ENCODE measurements around the gene LOC128125822.

The LOC128125822 gene

GRCh38 chr6:63560801-63561287 lies 11.4 kb upstream of the LOC128125822 start:
- intact Hi-C loops (cut with DNase I): no loop called here
- no peak for TF ChIP-seq CTCF (IDR thresholded peaks at IDR 0.05)
- DNase-seq (no peak), ATAC-seq (no peak)
- Histone ChIP-seq H3K27me3 (peaks cover 0 to 3% (median 0%) of the 10 kb centered on the region in 7 donors), H3K4me1 (no peaks in the 10 kb centered on the region), H3K9me3 (no peaks in the 10 kb centered on the region), H3K27ac (no peak overlapping the region), H3K36me3 (no peaks in the 10 kb centered on the region), H3K4me3 (no peak overlapping the region)
- WGBS, 2 donors: 77 to 78% methylated on average over 1 of the region's 1 CpG

GRCh38 chr6:63561288-63561687 lies 11.0 kb upstream of the LOC128125822 start:
- intact Hi-C loops (cut with DNase I): no loop called here
- ATAC-seq (no peak), DNase-seq (no peak)
- no peak overlapping the region for H3K27ac ChIP-seq
- no peak for TF ChIP-seq CTCF (IDR thresholded peaks at IDR 0.05)
- H3K4me1 ChIP-seq: no peaks in the 10 kb centered on the region
- no peaks in the 10 kb centered on the region for H3K9me3 ChIP-seq
- H3K27me3 ChIP-seq: no peaks in the 10 kb centered on the region
- no peaks in the 10 kb centered on the region for H3K36me3 ChIP-seq
- WGBS, 2 donors: 59 to 62% methylated on average over 2 of the region's 2 CpGs
- no peak overlapping the region for H3K4me3 ChIP-seq

GRCh38 chr6:63563235-63563634 lies 9.0 kb upstream of the LOC128125822 start:
- H3K4me1 ChIP-seq: no peaks in the 10 kb centered on the region
- no peak for TF ChIP-seq CTCF (IDR thresholded peaks at IDR 0.05)
- peaks cover 0 to 14% (median 0%) of the 10 kb centered on the region in 11 donors for H3K9me3 ChIP-seq
- H3K4me3 ChIP-seq: no peak overlapping the region
- intact Hi-C loops (cut with DNase I): no loop called here
- ATAC-seq (no peak), DNase-seq (no peak)
- WGBS, 2 donors: 82 to 83% methylated on average over 1 of the region's 1 CpG
- no peaks in the 10 kb centered on the region for H3K27me3 ChIP-seq
- H3K27ac ChIP-seq: no peak overlapping the region
- H3K36me3 ChIP-seq: no peaks in the 10 kb centered on the region

DNA sequence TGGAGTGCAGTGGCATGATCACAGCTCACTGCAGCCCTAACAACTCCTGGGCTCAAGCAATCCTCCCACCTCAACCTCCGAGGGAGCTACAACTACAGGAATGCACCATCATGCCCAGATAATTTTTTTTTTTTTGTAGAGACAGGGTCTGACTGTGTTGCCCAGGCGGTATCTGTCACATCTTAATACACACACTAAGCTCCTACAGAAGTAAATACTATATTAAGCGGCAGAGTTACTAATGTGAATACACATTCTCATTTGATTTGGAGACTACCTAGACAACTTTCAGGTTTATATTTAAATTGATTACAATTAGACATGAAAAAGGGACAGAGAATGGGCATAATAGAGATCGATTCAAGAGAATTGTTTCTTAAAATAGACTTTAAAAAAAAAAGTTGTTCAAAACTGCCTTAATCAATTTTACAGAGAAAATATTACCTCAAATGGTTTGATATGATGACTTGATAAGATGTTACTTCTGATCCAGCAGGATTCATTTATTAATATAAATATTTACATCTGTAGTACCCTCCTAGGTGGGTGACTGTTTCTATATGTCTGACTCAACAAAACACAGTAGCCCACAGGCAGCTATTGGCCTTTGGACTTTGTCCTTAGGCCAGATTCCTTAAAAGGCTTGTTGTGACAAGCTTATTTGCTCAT lies 7.1 kb upstream of the LOC128125822 start:
- H3K27ac ChIP-seq: no peak overlapping the region
- H3K4me3 ChIP-seq: no peak overlapping the region
- H3K9me3 ChIP-seq: peaks cover 0 to 14% (median 0%) of the 10 kb centered on the region in 11 donors
- no peaks in the 10 kb centered on the region for H3K36me3 ChIP-seq
- H3K4me1 ChIP-seq: no peaks in the 10 kb centered on the region
- intact Hi-C loops (cut with DNase I): no loop called here
- H3K27me3 ChIP-seq: no peaks in the 10 kb centered on the region
- WGBS, 2 donors: 85 to 87% methylated on average over 4 of the region's 4 CpGs
- DNase-seq (no peak), ATAC-seq (no peak)
- TF ChIP-seq CTCF (IDR thresholded peaks at IDR 0.05): no peak

All from heart right ventricle (tissue), 16 donors.